AG04449 (cell line): ENCODE results near the gene SFTPD.
A peak's percentile ranks its signal among the peaks of the same experiment; 100 is the strongest.
"Not testable (repeated sequence)": the region's sequence is repeated elsewhere in the genome, so short reads cannot be mapped to it uniquely, and the experiment has no call there.

Experiments
- CTCF ChIA-PET: fragments of 350-600 bp; formaldehyde crosslinking; extraction: SDS; loops from one replicate; lab custom pipeline; 2021; ENCODE audit warnings: antibody characterized with exemption; lab: Yijun Ruan, JAX
- POLR2A ChIA-PET: fragments of 400-600, 350-600 bp; formaldehyde crosslinking; extraction: SDS; loops from one replicate; lab custom pipeline; 2020; ENCODE audit warnings: antibody characterized with exemption, inconsistent platforms; lab: Yijun Ruan, JAX
- DNase-seq: peaks from one replicate; pipeline ENCODE4 v3.0.0-alpha.2; 2010; ENCODE audit warnings: low read depth, low spot score
- H3K4me3 ChIP-seq: 2 replicates; pipeline ENCODE4 v1.5.1; 2011; ENCODE audit warnings: low read depth, mild to moderate bottlenecking, control low read depth, low read length
- CTCF ChIP-seq: IDR thresholded peaks from one replicate; pipeline ENCODE4 v1.5.1; 2011; ENCODE audit warnings: mild to moderate bottlenecking, moderate library complexity, low read length, control low read depth, inconsistent platforms; ENCODE audit not compliant: insufficient read depth; ENCODE audit errors: missing control alignments

The SFTPD gene

GRCh38 chr10:79904671-79905321 is 44.1 kb downstream of the SFTPD start:
- ChIA-PET POLR2A (no interaction called here), CTCF (no interaction called here)
- no peak for TF ChIP-seq CTCF
- no peak for DNase-seq
- H3K4me3 ChIP-seq: peak overlapping the region; percentile 74

GRCh38 chr10:79901571-79901970 is 47.3 kb downstream of the SFTPD start:
- POLR2A ChIA-PET, DNase-seq, CTCF ChIA-PET, H3K4me3 ChIP-seq: not testable (repeated sequence)

GRCh38 chr10:79898597-79899325 is 50.1 kb downstream of the SFTPD start:
- ChIA-PET CTCF (no interaction called here), POLR2A (no interaction called here)

GRCh38 chr10:79892896-79893295 is 56.0 kb downstream of the SFTPD start:
- POLR2A ChIA-PET, CTCF ChIA-PET, H3K4me3 ChIP-seq, DNase-seq: not testable (repeated sequence)

More at GRCh38 chr10:79898597-79899325, 50.1 kb downstream of the SFTPD start:
- peak; percentile 33 for DNase-seq
- no peak overlapping the region for H3K4me3 ChIP-seq
- no peak for TF ChIP-seq CTCF

GRCh38 chr10:79890469-79890868 is 58.4 kb downstream of the SFTPD start:
- ChIA-PET POLR2A (no interaction called here), CTCF (no interaction called here)
- TF ChIP-seq CTCF: no peak
- no peak for DNase-seq
- no peak overlapping the region for H3K4me3 ChIP-seq

GRCh38 chr10:79888984-79889383 is 59.9 kb downstream of the SFTPD start:
- DNase-seq, CTCF ChIA-PET, H3K4me3 ChIP-seq, POLR2A ChIA-PET: not testable (repeated sequence)
